OCI-LY1 (cell line): ENCODE data around the gene MTHFSD.

Source experiments
- H2AFZ ChIP-seq: fragments of 200-600 bp; sonication (generic), shearing (Covaris generic); 2 replicates; pipeline ENCODE4 v1.6.0; 2014; ENCODE audit warnings: antibody characterized with exemption, mild to moderate bottlenecking, low read length
- H3F3A ChIP-seq: fragments of 200-600 bp; sonication (generic), shearing (Covaris generic); 2 replicates; pipeline ENCODE4 v1.6.0; 2014; ENCODE audit warnings: mild to moderate bottlenecking, antibody characterized with exemption, low read length, moderate library complexity; ENCODE audit not compliant: insufficient read depth
- H3K27ac ChIP-seq: fragments of 200-600 bp; sonication (generic); 2 replicates; pipeline ENCODE4 v1.5.1; 2014; ENCODE audit warnings: low read length, mixed run types, mild to moderate bottlenecking, low read depth; ENCODE audit not compliant: poor library complexity, severe bottlenecking
- H3K27me3 ChIP-seq: fragments of 200-600 bp; sonication (generic); 2 replicates; pipeline ENCODE4 v1.6.0; 2014; ENCODE audit warnings: antibody characterized with exemption, mild to moderate bottlenecking, low read length, moderate library complexity; ENCODE audit not compliant: insufficient read depth
- H3K36me3 ChIP-seq: fragments of 200-600 bp; sonication (generic); 2 replicates; pipeline ENCODE4 v1.6.1; 2014; ENCODE audit warnings: mild to moderate bottlenecking, antibody characterized with exemption, low read length, moderate library complexity, mixed read lengths; ENCODE audit not compliant: insufficient read depth
- H3K4me1 ChIP-seq: fragments of 200-600 bp; sonication (generic); 2 replicates; pipeline ENCODE4 v1.5.1; 2014; ENCODE audit warnings: mild to moderate bottlenecking, low read length, moderate library complexity; ENCODE audit not compliant: insufficient read depth, severe bottlenecking
- H3K4me2 ChIP-seq: fragments of 200-600 bp; sonication (generic), shearing (Covaris generic); 2 replicates; pipeline ENCODE4 v1.6.1; 2014; ENCODE audit warnings: low read length
- H3K4me3 ChIP-seq: fragments of 200-600 bp; sonication (generic); 2 replicates; pipeline ENCODE4 v1.5.1; 2014; ENCODE audit warnings: low read length, low read depth, mild to moderate bottlenecking, mixed read lengths; ENCODE audit not compliant: poor library complexity, severe bottlenecking
- H3K79me2 ChIP-seq: fragments of 200-600 bp; shearing (Covaris generic); 2 replicates; pipeline ENCODE4 v1.6.1; 2016; ENCODE audit warnings: mixed run types, low read length, mixed read lengths; ENCODE audit not compliant: insufficient read depth
- H3K9ac ChIP-seq: fragments of 200-600 bp; sonication (generic), shearing (Covaris generic); 2 replicates; pipeline ENCODE4 v1.6.1; 2014; ENCODE audit warnings: mild to moderate bottlenecking, low read length, mixed read lengths
- H3K9me2 ChIP-seq: fragments of 200-600 bp; sonication (generic), shearing (Covaris generic); 2 replicates; pipeline ENCODE4 v1.6.1; 2014; ENCODE audit warnings: low read depth, mild to moderate bottlenecking, low read length, mixed read lengths
- H3K9me3 ChIP-seq: fragments of 200-600 bp; shearing (Covaris generic); 2 replicates; pipeline ENCODE4 v1.6.1; 2014; ENCODE audit warnings: low read length, mixed read lengths
- H4K20me1 ChIP-seq: fragments of 200-600 bp; sonication (generic), shearing (Covaris generic); 2 replicates; pipeline ENCODE4 v1.6.0; 2016; ENCODE audit warnings: mild to moderate bottlenecking, low read length; ENCODE audit not compliant: insufficient read depth
- EZH2 ChIP-seq: fragments of 200-600 bp; sonication (generic), shearing (Covaris generic); IDR thresholded peaks from 2 replicates; pipeline ENCODE4 v1.8.0; 2017; ENCODE audit warnings: borderline replicate concordance, mixed run types, mild to moderate bottlenecking, antibody characterized with exemption, low read length, moderate library complexity, mixed read lengths
- TF ChIP-seq, protein P1 (sequence below): fragments of 200-600 bp; sonication (generic), shearing (Covaris generic); IDR thresholded peaks from 2 replicates; pipeline ENCODE4 v1.5.1; 2017; ENCODE audit warnings: mild to moderate bottlenecking, antibody characterized with exemption, low read length, moderate library complexity, mixed read lengths

The MTHFSD gene

DNA sequence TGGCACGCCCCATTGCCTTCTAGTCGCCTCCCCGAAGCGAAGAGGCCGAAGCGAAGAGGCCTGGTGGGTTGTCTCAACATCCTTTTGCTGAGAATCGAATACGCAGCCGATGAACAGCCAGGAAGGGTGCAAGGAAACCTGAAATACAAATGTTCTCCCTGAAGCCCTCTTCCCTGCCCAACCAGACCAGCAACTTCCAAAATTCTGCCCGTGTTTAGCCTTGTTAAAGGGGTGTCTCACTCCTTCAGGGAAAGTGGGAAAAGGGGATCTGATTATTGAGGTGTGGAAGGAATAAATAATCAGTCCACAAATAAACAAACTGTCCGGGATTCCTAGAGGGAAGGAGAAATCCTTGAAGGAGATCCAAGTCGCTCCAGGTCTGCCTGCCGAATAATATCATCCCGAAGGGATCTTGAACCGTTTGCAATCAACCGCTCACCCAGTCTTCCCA lies 10.2 kb upstream of the MTHFSD start:
- no peak overlapping the region for H3K4me2 ChIP-seq
- H3K9ac ChIP-seq, result no peak overlapping the region
- TF ChIP-seq EZH2, result no peak
- TF ChIP-seq, protein P1, sequence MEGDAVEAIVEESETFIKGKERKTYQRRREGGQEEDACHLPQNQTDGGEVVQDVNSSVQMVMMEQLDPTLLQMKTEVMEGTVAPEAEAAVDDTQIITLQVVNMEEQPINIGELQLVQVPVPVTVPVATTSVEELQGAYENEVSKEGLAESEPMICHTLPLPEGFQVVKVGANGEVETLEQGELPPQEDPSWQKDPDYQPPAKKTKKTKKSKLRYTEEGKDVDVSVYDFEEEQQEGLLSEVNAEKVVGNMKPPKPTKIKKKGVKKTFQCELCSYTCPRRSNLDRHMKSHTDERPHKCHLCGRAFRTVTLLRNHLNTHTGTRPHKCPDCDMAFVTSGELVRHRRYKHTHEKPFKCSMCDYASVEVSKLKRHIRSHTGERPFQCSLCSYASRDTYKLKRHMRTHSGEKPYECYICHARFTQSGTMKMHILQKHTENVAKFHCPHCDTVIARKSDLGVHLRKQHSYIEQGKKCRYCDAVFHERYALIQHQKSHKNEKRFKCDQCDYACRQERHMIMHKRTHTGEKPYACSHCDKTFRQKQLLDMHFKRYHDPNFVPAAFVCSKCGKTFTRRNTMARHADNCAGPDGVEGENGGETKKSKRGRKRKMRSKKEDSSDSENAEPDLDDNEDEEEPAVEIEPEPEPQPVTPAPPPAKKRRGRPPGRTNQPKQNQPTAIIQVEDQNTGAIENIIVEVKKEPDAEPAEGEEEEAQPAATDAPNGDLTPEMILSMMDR, result no peak
- 0 out of 2 replicates have a peak, but pooled peaks cover 2% of the 10 kb centered on the region for H3F3A ChIP-seq
- no peaks in the 10 kb centered on the region for H4K20me1 ChIP-seq
- H3K79me2 ChIP-seq, result no peaks in the 10 kb centered on the region
- no peaks in the 10 kb centered on the region for H3K9me2 ChIP-seq
- H3K4me1 ChIP-seq, result peaks cover 26% of the 10 kb centered on the region
- H3K27ac ChIP-seq, result no peak overlapping the region
- H2AFZ ChIP-seq, result no peak overlapping the region
- H3K36me3 ChIP-seq, result no peaks in the 10 kb centered on the region
- H3K4me3 ChIP-seq, result no peak overlapping the region
- no peaks in the 10 kb centered on the region for H3K9me3 ChIP-seq
- H3K27me3 ChIP-seq, result no peaks in the 10 kb centered on the region; the same call in 1 of the 2 replicates

DNA sequence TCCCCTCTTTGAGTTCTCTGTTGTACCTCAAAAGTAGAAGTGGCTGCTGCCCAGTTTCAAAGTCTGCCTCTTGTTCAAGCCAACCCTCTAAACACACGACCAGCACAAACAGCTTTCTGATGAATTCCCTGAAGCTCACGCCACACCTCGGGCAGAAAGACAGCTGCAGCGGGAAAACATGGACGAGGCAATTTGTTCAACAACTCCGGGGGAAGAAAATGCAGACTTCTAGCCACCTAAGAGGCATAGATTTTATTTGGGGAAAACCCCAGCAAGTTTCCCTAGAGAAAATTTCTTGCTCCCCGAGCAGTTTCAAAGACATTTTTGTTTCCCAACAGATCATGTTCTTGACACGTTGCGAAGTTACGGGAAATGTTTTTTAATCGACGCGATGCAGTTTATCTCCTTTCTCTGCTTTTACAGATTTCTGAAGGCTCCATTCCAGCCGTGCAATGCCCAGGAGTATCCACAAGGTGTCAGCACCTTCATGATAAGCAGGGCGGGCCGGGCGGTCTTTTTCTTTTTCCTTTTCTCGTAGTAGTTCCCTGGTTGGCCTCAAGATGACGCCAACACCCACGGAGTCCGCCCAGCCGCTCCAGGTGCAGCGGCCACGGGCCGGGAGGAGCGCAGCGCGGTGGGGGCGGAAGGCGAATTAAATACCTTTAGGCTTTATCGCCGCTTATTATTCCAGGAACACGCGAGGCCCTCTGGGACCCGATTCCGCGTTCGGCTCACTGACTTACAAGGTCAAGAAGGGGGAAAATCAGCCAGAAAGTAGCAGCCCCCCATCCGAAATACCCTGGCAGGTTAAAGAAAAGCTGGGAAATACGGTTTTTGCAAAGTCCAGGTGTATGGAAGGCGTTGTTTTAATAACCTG lies 8.7 kb upstream of the MTHFSD start:
- no peak overlapping the region for H2AFZ ChIP-seq
- H3F3A ChIP-seq, result no peaks in the 10 kb centered on the region
- TF ChIP-seq, protein P1, result peak; percentile 100
- TF ChIP-seq EZH2, result no peak
- H4K20me1 ChIP-seq, result no peaks in the 10 kb centered on the region
- no peak overlapping the region for H3K9ac ChIP-seq
- no peaks in the 10 kb centered on the region for H3K36me3 ChIP-seq
- no peaks in the 10 kb centered on the region; the same call in 1 of the 2 replicates for H3K27me3 ChIP-seq
- no peak overlapping the region for H3K27ac ChIP-seq
- no peaks in the 10 kb centered on the region for H3K9me3 ChIP-seq
- H3K4me2 ChIP-seq, result peak overlapping the region; percentile 27; the same call in 1 of the 2 replicates
- peaks cover 11% of the 10 kb centered on the region for H3K4me1 ChIP-seq
- H3K4me3 ChIP-seq, result no peak overlapping the region
- H3K9me2 ChIP-seq, result no peaks in the 10 kb centered on the region
- H3K79me2 ChIP-seq, result no peaks in the 10 kb centered on the region

DNA sequence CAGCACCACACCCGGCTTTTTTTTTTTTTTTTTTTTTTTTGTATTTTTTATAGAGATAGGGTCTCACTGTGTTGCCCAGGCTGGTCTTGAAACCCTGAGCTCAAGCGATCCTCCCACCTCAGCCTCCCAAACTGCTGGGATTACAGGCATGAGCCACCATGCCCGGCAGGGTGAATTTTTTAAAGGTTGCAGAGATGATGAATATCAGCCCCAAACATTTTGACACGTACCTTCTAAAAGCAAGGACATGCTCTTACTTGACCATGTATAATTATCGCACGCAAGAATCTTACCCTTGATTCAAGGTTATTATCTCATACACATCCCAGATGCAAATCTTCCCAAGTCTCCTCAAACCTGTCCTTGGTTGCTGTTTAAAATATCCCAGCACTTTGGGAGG lies 7.3 kb upstream of the MTHFSD start:
- Histone ChIP-seq H3K27me3 (no peaks in the 10 kb centered on the region; the same call in 1 of the 2 replicates), H3K9me2 (no peaks in the 10 kb centered on the region), H3K9ac (no peak overlapping the region), H3K4me1 (peaks cover 10% of the 10 kb centered on the region), H3K36me3 (no peaks in the 10 kb centered on the region), H4K20me1 (no peaks in the 10 kb centered on the region), H3K79me2 (no peaks in the 10 kb centered on the region), H3K4me3 (no peak overlapping the region), H3F3A (no peaks in the 10 kb centered on the region), H3K9me3 (no peaks in the 10 kb centered on the region), H3K27ac (no peak overlapping the region), H3K4me2 (no peak overlapping the region), H2AFZ (no peak overlapping the region)
- TF ChIP-seq, protein P1, result no peak
- no peak for TF ChIP-seq EZH2
